Fibroblast of skin of left quadriceps (primary cell): ENCODE results near the gene SYPL2.

Source experiments
- DNase-seq, 2 experiments: peaks; one replicate each; pipeline ENCODE4 v3.0.0-alpha.2; 2013; ENCODE audit warnings: low read depth in 2 of 2

SYPL2 gene

DNA sequence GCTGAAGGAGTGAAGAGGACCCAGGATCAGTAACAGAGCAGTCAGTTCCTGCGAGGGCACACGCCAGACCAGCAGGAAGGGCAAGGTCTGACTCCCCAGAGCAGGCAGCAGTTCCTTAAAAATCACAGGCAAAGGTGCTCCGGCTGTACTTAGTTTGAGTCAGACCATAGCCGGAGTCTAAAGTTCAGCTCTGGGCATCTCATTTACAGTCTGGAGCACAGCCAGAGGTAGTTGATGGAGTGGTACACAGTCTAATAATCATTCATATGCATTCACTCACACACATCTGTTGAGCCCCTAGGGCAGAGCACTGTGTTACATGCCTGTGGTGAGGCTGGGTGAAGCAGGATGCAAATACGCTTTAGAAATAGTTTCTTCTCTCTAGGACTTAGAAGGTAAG, 50.5 kb downstream of the SYPL2 start:
- peak in 1 of 2 experiments; percentile 31 for DNase-seq

DNA sequence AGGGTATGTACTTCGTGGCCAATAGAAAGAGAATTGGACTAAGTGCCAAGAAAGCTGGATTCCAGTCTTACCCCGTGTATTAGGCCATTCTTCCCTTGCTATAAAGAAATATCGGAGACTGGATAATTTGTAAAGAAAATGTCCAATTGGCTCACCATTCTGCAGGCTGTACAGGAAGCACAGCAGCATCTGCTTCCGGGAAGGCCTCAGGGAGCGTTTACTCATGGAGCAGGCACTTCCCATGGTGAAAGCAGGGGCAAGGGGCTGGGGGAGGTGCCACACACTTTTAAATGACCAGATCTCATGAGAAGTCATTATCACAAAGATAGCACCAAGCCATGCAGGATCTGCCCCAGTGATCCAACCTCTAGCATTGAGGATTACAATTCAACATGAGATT, 51.0 kb downstream of the SYPL2 start:
- DNase-seq, result no peak

DNA sequence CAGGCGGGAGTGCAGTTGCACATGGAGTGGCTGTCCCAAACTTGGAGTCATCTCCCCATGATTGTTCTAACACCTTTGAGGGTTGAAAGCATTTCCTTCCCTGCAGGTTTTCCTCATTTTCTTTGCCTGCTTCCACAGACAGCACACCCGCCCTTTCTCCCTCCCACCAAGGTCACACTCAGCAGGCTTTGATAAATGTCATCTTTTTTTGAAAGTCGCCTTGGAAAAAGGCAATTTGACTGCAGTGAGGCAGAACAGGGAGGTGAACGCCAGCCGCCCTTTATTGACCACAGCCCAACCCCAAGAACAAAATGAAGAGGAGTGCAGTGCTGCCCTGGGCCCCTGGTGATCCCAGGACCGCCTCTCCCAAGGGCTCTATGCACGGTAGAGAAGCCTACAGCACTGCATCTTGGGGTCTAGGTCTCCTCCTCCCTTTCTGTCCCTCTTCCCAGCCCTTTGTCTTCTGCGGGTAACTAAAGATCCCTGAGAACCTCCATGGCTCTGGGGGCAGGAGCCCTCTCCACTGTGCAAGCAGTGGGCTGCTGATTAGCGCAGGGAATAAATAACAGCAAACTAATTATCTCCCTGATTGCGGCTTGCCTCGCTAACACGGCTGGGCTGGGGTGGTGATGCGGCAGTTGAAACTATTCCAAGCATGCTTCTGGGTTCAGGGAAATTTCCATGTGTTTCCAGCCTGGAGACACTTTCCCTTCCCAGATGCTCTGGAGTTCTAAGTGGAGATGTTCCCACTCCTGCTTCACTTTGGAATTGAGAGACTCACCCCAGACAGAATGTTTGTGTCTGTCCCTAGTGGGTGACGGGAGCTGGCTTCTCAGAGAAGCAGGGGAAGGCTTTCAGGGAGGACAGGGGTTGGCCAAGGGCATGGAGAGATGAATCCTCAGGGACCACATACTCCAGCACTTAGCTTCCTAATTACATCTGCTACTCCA, 54.9 kb downstream of the SYPL2 start:
- no peak for DNase-seq

DNA sequence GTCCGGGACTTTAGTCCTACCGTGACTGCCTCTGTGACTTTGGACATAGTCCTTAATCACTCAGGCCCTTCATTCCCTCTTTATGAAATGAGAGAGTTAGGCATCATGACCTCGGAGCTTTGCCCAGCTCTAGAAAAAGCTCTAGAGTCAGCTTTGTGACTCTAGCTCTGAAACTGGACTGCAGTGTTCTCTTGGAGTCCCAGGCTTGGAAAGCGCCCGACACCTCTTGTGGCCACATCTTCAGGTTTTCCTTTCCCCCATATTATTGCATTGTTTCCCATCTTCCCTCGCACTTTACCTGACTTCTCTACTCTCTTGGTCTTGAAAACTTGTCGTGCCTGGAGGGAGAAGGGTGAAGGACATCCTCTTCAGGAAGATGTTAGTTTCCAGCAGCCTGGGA, 55.7 kb downstream of the SYPL2 start:
- no peak for DNase-seq

DNA sequence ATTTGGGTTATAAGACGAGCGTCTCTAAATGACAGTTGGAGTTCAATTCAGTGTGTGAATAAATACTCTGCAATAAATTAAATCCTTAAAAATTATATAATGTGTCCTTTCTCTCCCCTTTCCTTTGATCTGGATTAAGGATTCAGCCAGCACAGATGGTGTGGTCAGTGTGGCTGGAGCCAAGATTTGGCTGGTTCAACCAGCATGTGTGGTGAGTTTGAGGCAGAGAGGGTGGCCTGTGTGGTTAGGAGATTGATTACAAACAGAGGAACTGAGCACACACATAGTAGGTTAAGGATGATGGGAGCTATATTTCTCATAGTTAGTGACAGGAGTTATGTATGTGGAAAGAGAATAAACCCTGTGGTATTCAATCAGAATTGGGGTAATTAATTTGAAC, 57.4 kb downstream of the SYPL2 start:
- DNase-seq, result no peak

DNA sequence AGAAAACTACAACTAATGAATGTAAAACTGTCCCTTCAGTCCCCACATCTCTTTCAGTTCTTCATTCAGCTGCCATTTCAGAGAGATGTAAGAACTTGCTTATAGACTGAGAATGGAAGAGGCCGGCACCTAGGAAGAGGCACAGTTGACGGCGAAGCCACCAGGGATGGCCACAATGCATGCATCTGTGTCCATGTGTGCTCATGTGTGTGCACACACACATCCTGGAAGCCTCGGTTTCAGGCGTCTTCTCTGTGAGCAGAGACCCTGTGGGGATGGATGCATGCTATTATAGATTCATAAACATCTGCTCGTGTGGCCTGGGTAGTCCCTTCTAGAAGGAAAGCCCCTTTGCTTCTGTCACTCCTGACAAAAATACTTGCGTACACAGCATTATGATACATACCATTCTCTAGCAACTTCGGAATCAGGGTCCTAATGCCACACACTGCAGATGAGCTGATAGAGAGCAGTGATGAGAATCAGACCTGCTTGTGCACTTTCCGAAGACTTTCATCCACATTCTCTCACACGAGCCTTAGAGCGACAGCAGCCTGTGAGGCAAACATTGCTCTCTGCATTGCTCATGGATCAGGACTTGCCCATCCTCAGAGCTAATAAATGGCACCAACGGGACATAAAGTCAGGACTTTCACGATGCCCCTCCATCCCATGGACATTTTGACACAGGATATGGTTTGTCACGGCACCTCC, 60.9 kb downstream of the SYPL2 start:
- no peak for DNase-seq

DNA sequence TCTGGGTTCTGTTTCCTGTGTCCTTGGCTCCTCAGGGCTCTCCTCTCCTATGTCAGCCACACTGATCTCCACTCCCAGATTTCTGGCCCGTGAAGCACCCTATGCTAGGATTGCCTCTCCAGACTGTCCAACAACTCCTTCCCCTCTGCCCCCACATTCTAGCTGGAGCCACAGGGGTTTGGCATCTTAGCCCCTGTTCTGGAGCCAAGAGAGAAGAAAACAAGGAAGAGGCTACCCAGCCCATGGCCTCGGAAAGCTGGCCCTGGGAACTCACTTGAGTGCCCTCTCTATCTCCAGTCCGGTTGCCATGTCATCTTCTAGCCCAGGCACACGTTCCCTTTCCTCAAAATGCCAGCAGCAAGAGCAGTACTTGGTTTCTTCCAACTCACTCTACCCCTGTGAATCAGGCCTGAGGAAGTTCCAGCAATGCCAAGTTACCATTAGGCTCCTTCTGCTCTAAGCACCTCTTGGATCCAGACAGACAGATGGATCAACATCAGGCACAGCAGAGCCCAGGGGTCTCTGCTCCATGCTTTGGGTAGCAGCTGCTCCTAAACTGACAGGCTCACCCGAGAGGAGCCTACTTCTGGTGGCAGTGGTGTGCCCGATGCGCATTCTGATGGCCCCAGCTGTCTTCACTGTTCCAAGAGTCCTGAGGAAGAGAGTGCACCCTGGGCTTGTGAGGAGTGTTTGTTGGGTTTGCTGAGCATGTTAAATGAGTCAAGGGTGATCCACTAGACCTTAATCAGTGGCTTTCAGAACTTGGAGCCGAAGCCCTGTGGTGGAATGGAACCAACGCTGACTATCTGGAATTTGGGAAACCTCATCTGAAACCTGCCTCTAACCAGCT, 61.7 kb downstream of the SYPL2 start:
- no peak for DNase-seq

DNA sequence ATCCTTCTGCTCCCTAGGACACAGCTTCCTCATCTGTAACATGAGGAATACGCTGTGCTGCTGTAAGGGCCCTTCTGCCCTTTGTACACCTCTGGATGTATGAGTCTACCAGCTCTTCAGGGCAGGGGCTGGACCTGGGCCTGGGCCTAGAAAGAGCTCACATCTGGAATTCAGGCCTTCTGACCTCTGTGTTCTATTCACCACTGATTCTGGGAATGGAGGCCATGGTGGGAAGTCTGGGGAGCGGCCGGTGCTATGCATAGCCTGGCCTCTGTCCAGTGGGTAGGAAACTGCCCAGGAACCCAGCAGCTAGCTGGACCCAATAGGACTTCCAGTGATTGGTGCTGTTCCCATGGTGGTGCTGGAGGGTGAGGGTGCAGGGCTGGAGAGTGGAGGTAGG, 62.4 kb downstream of the SYPL2 start:
- DNase-seq, result no peak

DNA sequence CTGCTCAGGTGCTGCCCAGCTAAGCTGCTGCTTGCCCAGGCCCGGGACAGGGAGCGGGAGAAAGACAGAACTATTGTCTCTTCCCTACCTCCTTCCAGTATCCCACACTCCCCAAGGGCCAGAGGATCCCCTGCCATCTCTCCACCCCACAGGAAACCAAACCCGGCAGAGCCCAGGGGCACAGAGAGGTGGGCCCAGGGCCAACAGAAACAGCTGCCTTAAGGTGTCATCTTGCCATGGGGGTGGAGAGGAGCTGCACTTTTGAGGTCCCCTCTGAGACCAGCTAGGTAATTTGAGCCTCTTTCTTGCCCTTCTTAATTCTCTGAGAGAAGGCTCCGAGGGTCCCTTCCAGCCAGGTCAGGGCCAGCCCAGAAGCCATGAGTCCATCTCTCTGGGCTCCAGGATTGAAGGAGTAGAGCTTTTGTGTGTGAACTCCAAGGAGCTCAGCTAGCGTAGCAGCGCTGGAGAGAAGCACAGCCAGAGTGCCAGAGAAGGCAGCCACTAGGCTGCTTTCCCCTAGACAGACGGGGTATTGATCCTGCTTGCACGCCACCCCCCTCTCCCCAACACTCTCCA, 63.6 kb downstream of the SYPL2 start:
- no peak for DNase-seq

DNA sequence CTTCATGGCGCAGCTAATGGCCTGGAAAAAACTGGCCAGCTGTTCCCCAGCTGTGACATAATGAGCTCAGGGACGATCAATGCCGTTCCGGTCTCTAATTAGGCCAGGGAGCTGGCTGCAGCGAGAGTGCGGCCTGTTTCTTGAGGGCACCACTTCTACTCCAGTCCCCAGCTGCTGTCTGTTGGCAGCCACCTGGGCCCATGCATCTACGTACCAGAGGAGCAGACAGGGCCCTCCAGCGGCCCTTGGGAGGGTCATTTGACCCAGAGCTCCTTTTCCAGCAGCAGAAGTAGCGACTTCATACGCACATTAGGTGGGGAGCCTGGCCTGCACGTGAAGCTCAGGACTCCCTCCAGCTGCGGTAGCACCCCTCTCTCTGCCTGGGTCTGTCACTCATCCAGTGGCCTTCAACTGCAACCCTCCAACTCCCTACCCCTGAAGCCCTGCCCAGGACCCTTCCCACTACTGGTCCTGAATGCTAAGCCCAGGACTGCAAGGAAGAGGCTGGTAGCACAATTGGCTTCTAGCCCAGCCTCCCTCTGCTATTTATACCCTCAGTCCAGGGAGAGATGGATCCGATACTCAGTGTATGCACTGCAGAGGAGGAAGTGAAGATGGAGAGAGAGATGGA, 64.2 kb downstream of the SYPL2 start:
- no peak for DNase-seq

DNA sequence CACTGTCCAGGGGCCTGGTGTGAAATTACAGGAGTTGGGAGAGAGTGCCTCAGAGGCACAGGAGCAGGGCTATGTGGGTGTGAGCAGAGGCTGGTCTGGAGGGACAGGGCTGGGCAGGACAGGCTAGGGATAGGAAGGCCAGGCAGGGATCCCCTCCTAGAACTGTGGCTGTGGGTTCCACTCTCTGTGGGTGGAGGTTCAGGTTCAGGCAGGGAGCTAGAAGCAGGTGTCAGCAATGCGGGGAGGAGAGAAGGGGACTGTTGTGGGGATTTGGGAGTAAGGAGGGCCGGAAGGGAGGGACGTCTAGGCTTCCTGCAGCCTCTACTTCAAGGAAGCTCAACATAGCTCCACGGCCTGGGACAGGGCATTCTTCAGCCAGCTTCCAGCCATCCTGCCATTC, 65.0 kb downstream of the SYPL2 start:
- DNase-seq, result no peak
